ENCODE results near the gene MAPK10.

The MAPK10 gene

DNA sequence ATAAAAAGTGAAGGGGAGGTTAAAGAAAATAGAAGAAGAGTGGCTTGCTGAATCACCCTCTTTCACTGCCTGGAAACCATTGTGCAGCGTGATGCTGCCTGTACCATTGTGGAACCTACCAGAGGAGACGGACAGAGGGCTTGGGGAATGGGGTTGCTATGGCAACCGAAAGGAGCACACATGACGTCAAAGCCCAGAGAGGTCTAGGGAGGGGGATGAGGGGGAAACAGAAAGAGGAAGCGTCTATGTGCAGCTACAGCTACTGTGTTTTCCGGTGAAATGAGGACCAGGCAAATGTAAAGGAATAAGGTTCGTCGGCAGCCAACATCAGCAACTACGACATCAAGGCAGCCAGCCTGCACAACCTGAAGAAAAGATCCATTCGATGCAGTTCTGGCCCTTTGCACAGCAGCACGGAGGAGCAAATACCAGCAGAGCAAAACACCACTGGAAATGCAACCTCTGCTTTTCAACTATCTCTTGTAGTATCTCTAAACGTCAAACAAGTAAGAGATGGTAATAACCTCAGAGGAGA lies at the start of gene MAPK10:
TSS of gene MAPK10 (minus strand) at position 110 of the 535 bp plus-strand sequence.
- Mint-ChIP-seq H3K9me3 (no peaks in the 10 kb centered on the region), H3K4me3 (peak within 1 kb of the TSS; percentile 66), H3K36me3 (ENCODE audit: low read depth) (no peaks in the 10 kb centered on the region), H3K4me1 (ENCODE audit: low read depth) (peaks cover 12% of the 10 kb centered on the region), H3K27ac (peak within 1 kb of the TSS; percentile 69), H3K27me3 (ENCODE audit: low read depth) (no peaks in the 10 kb centered on the region)

DNA sequence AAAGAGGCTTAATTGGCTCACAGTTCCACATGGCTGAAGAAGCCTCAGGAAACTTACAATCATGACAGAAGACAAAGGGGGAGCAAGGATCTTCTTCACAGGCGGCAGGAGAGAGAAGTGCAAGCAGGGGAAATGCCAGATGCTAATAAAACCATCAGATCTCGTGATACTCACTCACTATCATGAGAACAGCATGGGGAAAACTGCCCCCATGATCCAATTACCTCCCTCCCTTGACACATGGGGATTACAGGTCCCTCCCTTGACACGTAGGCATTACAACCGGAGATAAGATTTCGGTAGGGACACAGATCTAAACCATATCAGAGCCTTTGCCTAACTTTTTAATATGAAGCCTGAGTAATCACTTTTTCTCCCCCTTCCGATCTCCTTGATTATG lies 43.7 kb upstream of the MAPK10 start:
- Mint-ChIP-seq H3K4me3 (no peak overlapping the region), H3K36me3 (ENCODE audit: low read depth) (no peaks in the 10 kb centered on the region), H3K27me3 (ENCODE audit: low read depth) (no peaks in the 10 kb centered on the region), H3K9me3 (no peaks in the 10 kb centered on the region), H3K27ac (no peak overlapping the region), H3K4me1 (ENCODE audit: low read depth) (no peaks in the 10 kb centered on the region)

DNA sequence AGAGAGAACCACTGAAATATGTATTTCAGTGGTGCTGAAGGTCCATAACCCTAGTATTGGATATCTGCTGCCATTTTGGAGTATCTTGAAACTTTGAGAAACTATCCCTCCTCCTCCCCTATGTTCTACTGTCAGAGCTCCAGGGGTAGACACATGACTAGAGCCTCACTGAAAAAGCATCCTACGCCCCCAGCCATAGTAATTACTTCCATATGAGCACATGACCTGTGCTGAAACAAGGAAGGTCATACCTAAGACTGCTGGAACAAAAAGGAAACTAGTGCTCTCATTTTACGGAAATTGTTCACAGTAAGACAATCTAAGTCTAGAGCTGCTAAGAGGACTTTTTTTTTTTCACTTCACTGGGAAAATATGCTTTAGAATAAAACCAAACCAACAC lies 42.0 kb upstream of the MAPK10 start:
- Mint-ChIP-seq H3K27me3 (ENCODE audit: low read depth) (no peaks in the 10 kb centered on the region), H3K9me3 (no peaks in the 10 kb centered on the region), H3K4me1 (ENCODE audit: low read depth) (no peaks in the 10 kb centered on the region), H3K4me3 (no peak overlapping the region), H3K27ac (no peak overlapping the region), H3K36me3 (ENCODE audit: low read depth) (no peaks in the 10 kb centered on the region)

DNA sequence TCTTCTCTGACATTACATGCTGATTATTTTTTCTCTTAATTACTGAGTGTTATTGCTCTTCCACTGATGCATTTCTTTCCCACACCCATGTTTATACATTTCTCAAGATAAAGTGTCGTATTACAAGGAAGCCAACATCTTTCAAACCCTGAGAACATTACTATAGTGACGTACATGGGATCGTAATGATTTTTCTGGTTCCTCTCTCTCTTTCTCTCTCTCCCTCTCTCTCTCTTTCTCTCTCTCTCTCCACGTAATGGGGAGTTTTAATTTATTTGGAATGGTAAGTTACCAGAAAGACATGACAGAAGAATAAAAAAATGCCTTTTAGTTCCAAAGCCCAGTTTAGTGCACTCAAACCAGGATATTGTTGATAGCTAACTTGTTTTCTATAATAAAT lies 40.4 kb upstream of the MAPK10 start:
- H3K4me3 Mint-ChIP-seq: no peak overlapping the region
- no peak overlapping the region for H3K27ac Mint-ChIP-seq
- H3K36me3 Mint-ChIP-seq (ENCODE audit: low read depth): no peaks in the 10 kb centered on the region
- no peaks in the 10 kb centered on the region for H3K9me3 Mint-ChIP-seq
- no peaks in the 10 kb centered on the region for H3K27me3 Mint-ChIP-seq (ENCODE audit: low read depth)
- H3K4me1 Mint-ChIP-seq (ENCODE audit: low read depth): no peaks in the 10 kb centered on the region

DNA sequence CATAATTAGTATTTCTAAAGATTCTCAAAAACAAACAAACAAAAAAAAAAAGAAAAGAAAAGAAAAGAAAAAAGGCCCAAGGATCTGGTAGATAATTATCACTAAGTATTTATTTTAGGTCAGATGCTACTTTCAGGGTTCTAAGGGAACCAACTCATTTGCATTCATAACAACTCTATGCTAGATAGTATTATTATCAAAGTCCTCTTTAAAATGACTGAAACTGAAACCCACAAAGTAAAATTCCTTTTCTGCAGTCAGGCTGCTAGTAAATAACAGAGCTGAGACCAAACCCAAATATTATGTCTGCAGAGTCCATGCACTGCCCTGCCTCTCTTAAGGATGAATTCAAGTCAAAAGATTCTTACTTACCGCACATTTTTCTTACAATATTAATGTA lies 38.3 kb upstream of the MAPK10 start:
- Mint-ChIP-seq H3K4me1 (ENCODE audit: low read depth) (no peaks in the 10 kb centered on the region), H3K4me3 (no peak overlapping the region), H3K36me3 (ENCODE audit: low read depth) (no peaks in the 10 kb centered on the region), H3K9me3 (no peaks in the 10 kb centered on the region), H3K27ac (no peak overlapping the region), H3K27me3 (ENCODE audit: low read depth) (no peaks in the 10 kb centered on the region)

DNA sequence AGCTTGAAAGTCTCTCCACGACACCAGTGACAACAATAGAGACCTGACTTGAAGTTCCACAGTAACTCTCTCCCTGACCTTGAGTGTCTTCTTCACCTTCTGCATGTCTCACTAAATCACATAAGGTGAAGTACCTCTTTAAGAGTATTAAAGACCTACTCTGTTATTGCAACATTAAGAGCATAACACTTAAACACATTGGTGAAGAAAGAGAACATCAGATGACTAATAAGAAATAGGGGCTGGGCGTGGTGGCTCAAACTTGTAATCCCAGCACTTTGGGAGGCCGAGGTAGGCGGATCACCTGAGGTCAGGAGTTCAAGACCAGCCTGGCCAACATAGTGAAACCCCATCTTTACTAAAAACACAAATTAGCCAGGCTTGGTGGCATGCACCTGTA lies 33.9 kb upstream of the MAPK10 start:
- no peaks in the 10 kb centered on the region for H3K9me3 Mint-ChIP-seq
- H3K4me3 Mint-ChIP-seq: no peak overlapping the region
- H3K36me3 Mint-ChIP-seq (ENCODE audit: low read depth): no peaks in the 10 kb centered on the region
- no peaks in the 10 kb centered on the region for H3K4me1 Mint-ChIP-seq (ENCODE audit: low read depth)
- H3K27ac Mint-ChIP-seq: no peak overlapping the region
- H3K27me3 Mint-ChIP-seq (ENCODE audit: low read depth): no peaks in the 10 kb centered on the region

DNA sequence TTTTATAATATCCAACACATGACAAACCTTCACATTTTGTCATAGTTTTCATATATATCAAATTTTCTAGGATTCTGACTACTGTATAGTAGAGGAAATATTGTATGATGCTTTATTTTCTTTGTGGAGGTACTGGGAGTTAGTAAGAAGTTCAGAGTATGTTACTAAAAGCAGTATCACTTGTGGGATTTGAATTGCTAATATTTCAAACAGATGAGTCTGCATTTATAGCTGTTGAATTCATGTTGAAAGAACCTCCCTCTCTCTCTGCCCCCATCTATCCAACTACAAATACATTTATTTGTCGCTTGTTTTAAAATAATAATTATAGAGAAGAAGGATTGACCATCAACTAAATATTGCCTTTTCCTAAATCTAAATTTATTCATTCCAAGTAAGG lies 29.8 kb upstream of the MAPK10 start:
- Mint-ChIP-seq H3K27ac (no peak overlapping the region), H3K4me1 (ENCODE audit: low read depth) (no peaks in the 10 kb centered on the region), H3K4me3 (no peak overlapping the region), H3K27me3 (ENCODE audit: low read depth) (no peaks in the 10 kb centered on the region), H3K36me3 (ENCODE audit: low read depth) (no peaks in the 10 kb centered on the region), H3K9me3 (no peaks in the 10 kb centered on the region)

DNA sequence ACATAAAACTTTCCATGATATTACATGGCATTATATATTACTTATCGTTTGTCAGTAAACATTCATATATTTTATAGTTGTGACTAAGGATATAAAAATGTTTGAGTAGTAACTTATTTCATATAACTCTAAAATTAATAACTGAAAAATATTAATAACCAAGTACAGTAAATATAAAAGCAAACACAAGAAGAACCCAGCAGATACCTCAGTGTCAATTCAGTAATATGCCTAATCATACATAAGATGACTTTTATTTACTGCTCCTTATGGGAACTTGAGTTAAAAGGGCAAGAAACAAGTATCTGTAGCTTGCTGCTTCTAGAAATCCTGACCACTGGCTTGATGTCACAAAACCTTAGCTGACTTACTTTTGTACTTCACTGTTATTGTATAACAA lies 28.4 kb upstream of the MAPK10 start:
- Mint-ChIP-seq H3K36me3 (ENCODE audit: low read depth) (no peaks in the 10 kb centered on the region), H3K27ac (no peak overlapping the region), H3K27me3 (ENCODE audit: low read depth) (no peaks in the 10 kb centered on the region), H3K4me3 (no peak overlapping the region), H3K4me1 (ENCODE audit: low read depth) (no peaks in the 10 kb centered on the region), H3K9me3 (no peaks in the 10 kb centered on the region)

DNA sequence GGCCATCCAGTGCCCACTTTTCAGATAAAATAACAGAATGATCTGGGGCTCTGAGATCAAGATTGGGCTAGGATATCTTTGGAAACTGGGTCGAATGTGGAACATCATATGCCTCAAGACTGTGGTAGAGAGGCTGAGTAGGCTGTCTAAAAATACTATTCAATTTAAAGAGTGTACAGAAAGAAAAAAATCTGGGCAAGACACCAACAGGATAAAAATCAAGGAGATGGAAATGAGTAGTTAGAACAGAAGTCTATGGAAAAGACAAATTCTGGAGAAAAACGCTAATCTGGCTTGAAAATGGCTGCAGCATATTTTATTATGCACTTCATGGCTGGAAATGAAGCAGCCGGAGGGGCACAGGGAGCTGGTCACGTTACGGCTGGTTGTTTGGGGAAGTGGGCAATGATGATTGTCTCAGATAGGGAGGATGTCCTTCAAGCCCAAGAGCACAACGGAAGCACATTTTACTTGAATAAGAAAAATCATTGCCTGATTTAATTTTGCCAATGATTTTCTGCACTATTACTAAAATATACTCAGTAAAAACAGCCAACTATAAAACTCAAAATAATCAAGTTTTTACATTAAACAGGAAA lies 27.1 kb upstream of the MAPK10 start:
- Mint-ChIP-seq H3K9me3 (no peaks in the 10 kb centered on the region), H3K4me3 (no peak overlapping the region)

DNA sequence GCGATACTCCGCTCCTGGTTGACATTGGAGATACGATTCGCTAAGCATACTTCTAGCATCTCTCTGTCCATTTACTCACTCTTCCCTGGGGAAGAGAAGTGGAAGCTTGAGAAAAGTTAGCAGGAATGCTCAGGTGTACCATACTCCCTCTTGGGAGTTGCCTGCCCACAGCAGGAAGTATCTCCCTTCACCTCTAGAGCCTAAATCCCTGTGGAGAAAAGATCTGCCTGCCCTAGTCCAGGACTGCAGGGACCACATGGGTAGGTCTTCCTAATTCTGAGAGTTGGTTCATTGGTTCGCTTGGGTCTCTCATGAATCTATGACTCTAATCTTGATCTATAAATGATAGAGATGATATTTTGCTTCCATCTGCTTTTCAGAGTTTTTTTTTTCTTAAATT lies 26.3 kb upstream of the MAPK10 start:
- Mint-ChIP-seq H3K4me1 (ENCODE audit: low read depth) (no peaks in the 10 kb centered on the region), H3K4me3 (no peak overlapping the region), H3K27me3 (ENCODE audit: low read depth) (no peaks in the 10 kb centered on the region), H3K36me3 (ENCODE audit: low read depth) (no peaks in the 10 kb centered on the region), H3K27ac (no peak overlapping the region), H3K9me3 (no peaks in the 10 kb centered on the region)

More for the DNA sequence above, 27.1 kb upstream of the MAPK10 start:
- Mint-ChIP-seq H3K36me3 (ENCODE audit: low read depth) (no peaks in the 10 kb centered on the region), H3K27ac (no peak overlapping the region), H3K4me1 (ENCODE audit: low read depth) (no peaks in the 10 kb centered on the region), H3K27me3 (ENCODE audit: low read depth) (no peaks in the 10 kb centered on the region)

DNA sequence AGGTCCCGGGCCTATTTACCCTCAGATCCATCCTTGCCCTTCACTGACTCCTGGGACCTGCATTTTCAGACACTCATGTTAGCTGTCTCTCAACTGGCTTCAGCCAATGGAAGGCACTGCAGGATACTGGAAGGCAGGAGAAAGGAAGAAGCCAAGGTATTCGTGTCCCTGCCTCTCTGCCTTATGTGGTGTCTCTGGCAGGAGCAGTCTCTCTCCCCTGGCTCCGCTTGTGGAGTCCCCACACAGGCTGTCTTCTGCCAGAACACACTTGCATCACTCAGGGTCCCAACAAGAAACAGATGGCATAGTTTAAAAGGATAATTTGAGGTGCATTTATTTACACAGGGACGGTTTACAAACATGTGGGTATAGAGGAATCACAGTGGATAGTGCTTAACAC lies 21.6 kb upstream of the MAPK10 start:
- Mint-ChIP-seq H3K27ac (no peak overlapping the region), H3K4me3 (no peak overlapping the region), H3K36me3 (ENCODE audit: low read depth) (no peaks in the 10 kb centered on the region), H3K4me1 (ENCODE audit: low read depth) (no peaks in the 10 kb centered on the region), H3K27me3 (ENCODE audit: low read depth) (no peaks in the 10 kb centered on the region), H3K9me3 (peaks cover 4% of the 10 kb centered on the region)

DNA sequence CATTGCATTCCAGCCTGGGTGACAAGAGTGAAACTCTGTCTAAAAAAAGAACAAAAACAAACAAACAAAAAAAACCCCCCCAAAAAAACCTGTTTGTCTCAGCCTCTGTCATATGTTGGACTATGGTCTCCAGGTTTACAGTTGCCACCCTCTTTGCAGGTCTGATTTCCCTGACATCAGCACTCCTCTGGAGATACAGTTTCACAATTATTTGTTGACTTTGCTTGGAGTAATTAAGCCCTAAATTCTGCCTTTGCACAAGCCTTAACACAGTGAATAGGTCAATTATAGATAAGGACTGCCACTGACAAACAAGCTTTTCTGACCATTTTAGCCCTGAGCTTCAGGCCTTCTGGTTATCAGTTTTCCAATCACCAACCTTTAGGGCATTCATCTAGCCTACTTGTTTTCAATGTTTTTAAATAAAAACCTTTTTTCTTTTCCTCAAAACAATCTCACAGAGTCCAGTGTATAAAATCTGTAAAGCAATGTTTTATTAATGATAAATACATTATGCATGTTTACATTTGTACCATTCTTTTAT lies 20.4 kb upstream of the MAPK10 start:
- Mint-ChIP-seq H3K27ac (no peak overlapping the region), H3K4me3 (no peak overlapping the region), H3K9me3 (peaks cover 4% of the 10 kb centered on the region), H3K4me1 (ENCODE audit: low read depth) (no peaks in the 10 kb centered on the region), H3K27me3 (ENCODE audit: low read depth) (no peaks in the 10 kb centered on the region), H3K36me3 (ENCODE audit: low read depth) (no peaks in the 10 kb centered on the region)

DNA sequence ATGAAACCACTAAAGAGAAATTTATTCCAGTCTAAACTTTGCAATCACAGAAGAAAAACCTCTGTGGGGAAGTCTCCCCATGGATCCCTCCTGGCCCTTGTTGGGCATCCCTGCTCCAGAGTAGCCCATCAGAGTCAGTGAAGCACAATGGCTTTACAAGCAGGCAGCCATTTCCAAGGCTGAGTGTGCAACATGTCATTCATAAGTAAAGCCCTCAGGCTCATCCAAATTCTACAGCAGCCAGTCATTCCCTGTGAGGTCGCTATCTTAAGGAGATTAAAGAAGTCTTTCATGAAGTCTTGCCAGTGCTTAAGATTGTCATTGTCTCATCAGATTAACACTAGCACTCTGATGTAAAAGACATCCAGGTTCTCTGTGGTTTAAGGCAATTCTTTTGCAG lies 17.0 kb upstream of the MAPK10 start:
- Mint-ChIP-seq H3K27me3 (ENCODE audit: low read depth) (no peaks in the 10 kb centered on the region), H3K36me3 (ENCODE audit: low read depth) (no peaks in the 10 kb centered on the region), H3K4me1 (ENCODE audit: low read depth) (no peaks in the 10 kb centered on the region), H3K27ac (no peak overlapping the region), H3K4me3 (no peak overlapping the region), H3K9me3 (peaks cover 13% of the 10 kb centered on the region)

DNA sequence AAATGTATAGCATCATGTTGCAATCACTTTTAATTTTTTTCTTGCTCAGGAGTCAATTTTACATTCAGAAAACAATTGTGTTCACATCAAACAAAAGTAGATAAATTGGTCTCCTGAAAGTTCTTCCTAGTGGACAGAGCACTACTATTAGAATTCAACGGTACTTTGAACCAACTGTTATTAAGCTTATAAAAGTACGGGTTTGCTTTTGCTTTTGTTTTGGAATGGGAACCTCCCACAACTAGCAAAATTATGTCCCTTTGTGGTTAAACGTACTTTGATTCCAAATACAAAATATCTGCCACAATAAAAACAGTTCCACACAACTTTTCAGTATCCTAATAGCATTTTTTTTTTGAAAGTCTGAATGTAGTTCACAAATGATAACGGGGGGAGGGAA lies 8.6 kb upstream of the MAPK10 start:
- no peaks in the 10 kb centered on the region for H3K27me3 Mint-ChIP-seq (ENCODE audit: low read depth)
- no peaks in the 10 kb centered on the region for H3K36me3 Mint-ChIP-seq (ENCODE audit: low read depth)

DNA sequence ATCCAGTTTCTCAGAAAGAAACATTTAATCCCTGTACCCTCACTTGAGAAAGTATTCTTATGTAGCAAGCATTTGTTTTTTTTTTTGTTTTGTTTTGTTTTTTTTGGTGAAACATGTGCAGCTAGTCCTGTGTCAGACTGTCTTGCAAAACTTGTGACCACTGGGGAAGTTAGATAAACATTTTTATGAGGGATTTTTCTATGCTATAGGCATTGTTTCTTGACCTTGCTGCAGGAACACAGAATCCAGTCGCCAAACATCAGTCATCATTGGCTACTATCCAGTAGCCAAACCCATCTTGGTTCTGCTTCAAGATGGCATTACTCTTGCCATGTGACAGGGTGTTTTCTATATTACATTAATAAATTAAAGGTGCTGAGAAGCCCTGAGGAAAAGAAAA lies 7.7 kb upstream of the MAPK10 start:
- H3K36me3 Mint-ChIP-seq (ENCODE audit: low read depth): no peaks in the 10 kb centered on the region
- no peaks in the 10 kb centered on the region for H3K4me1 Mint-ChIP-seq (ENCODE audit: low read depth)
- H3K27me3 Mint-ChIP-seq (ENCODE audit: low read depth): no peaks in the 10 kb centered on the region
- H3K27ac Mint-ChIP-seq: no peak overlapping the region
- peaks cover 7% of the 10 kb centered on the region for H3K9me3 Mint-ChIP-seq
- H3K4me3 Mint-ChIP-seq: no peak overlapping the region

More for the DNA sequence above, 8.6 kb upstream of the MAPK10 start:
- Mint-ChIP-seq H3K4me3 (no peak overlapping the region), H3K27ac (no peak overlapping the region), H3K9me3 (peaks cover 10% of the 10 kb centered on the region), H3K4me1 (ENCODE audit: low read depth) (no peaks in the 10 kb centered on the region)

All from T-helper 1 cell treated with Interleukin-12 subunit alpha and Interleukin-12 subunit beta and Interleukin-4 antibody, amounts not matched to agents 30 μg/mL and 1 μg/mL, for 36 hours (primary cell).